GM23338 (cell line): ENCODE measurements around the gene ZNF496.

ENCODE experiments used
- CREB1 ChIP-seq: fragments of 250-450 bp; sonication (Bioruptor Pico); IDR thresholded peaks from 2 replicates; pipeline ENCODE4 v1.5.0; 2020; ENCODE audit warnings: low read depth, mild to moderate bottlenecking, moderate library complexity
- CTCF ChIP-seq, 2 experiments: fragments of 200-600 bp in 1 of 2; sonication (generic) in 1 of 2; conservative IDR thresholded peaks; 2 replicates each; pipeline versions ENCODE4 v1.5.1 to v1.6.1; 2016 to 2017; ENCODE audit warnings: antibody characterized with exemption in 2 of 2, low read depth in 2 of 2, mild to moderate bottlenecking in 2 of 2, moderate library complexity in 1 of 2
- ETS1 ChIP-seq: IDR thresholded peaks from 2 replicates; pipeline ENCODE4 v1.6.1; 2016; ENCODE audit warnings: antibody characterized with exemption
- EZH2 ChIP-seq: fragments of 200-600 bp; sonication (generic); IDR thresholded peaks from one replicate; pipeline ENCODE4 v1.8.0; 2017; ENCODE audit warnings: antibody characterized with exemption, mild to moderate bottlenecking, low read depth; ENCODE audit not compliant: unreplicated experiment
- EZH2phosphoT487 ChIP-seq: fragments of 200-600 bp; sonication (generic); IDR thresholded peaks from one replicate; pipeline ENCODE4 v1.8.1; 2018; ENCODE audit warnings: antibody characterized with exemption; ENCODE audit not compliant: unreplicated experiment
- JUNB ChIP-seq: IDR thresholded peaks from one replicate; pipeline ENCODE4 v1.6.1; 2016; ENCODE audit warnings: antibody characterized with exemption; ENCODE audit not compliant: unreplicated experiment
- NANOG ChIP-seq: IDR thresholded peaks from 2 replicates; pipeline ENCODE4 v1.6.1; 2016; ENCODE audit warnings: antibody characterized with exemption, borderline replicate concordance
- POLR2AphosphoS5 ChIP-seq: IDR thresholded peaks from 2 replicates; pipeline ENCODE4 v1.6.1; 2016; ENCODE audit warnings: antibody characterized with exemption, low read depth
- REST ChIP-seq: IDR thresholded peaks from one replicate; pipeline ENCODE4 v1.6.1; 2018; ENCODE audit warnings: antibody characterized with exemption; ENCODE audit not compliant: unreplicated experiment
- ZNF114 ChIP-seq: fragments of 250-450 bp; sonication (Bioruptor Pico); IDR thresholded peaks from 2 replicates; pipeline ENCODE4 v1.5.0; 2020; ENCODE audit warnings: mild to moderate bottlenecking, moderate library complexity
- ZNF331 ChIP-seq: fragments of 250-450 bp; sonication (Bioruptor Pico); IDR thresholded peaks from 2 replicates; pipeline ENCODE4 v1.5.0; 2020; ENCODE audit warnings: low read depth, mild to moderate bottlenecking, moderate library complexity
- ZNF462 ChIP-seq: fragments of 250-450 bp; sonication (Bioruptor Pico); IDR thresholded peaks from 2 replicates; pipeline ENCODE4 v1.5.0; 2020; ENCODE audit warnings: mild to moderate bottlenecking, moderate library complexity

- TF ChIP-seq CTCF (conservative IDR thresholded peaks at IDR 0.05; ENCODE audit: low read depth in 2 of 2) (no peak), REST (no peak), EZH2 (no peak), NANOG (no peak), POLR2AphosphoS5 (no peak), EZH2phosphoT487 (no peak), ETS1 (no peak), CREB1 (no peak), JUNB (no peak), ZNF114 (CRISPR knock-in tag) (no peak), ZNF462 (CRISPR knock-in tag) (no peak), ZNF331 (no peak)
Observed at GRCh38 chr1:247338723-247339275, 7.1 kb upstream of the ZNF496 start.
